Muscle layer of colon (tissue), 2 donors: ENCODE measurements around the gene NDUFA7.
A peak's percentile ranks its signal among the peaks of the same experiment; 100 is the strongest.
"Not testable (repeated sequence)": the region's sequence is repeated elsewhere in the genome, so short reads cannot be mapped to it uniquely, and the experiment has no call there.

ENCODE experiments used
- H3K27ac ChIP-seq: one replicate; pipeline ENCODE4 v1.7.0; 2013; ENCODE audit warnings: low read depth, mild to moderate bottlenecking, low read length, moderate library complexity
- H3K27me3 ChIP-seq, 2 donors: one replicate each; pipeline ENCODE4 v1.7.0; 2013; ENCODE audit warnings: low read length in 2 of 2, mild to moderate bottlenecking in 2 of 2; ENCODE audit not compliant: insufficient read depth in 2 of 2, control insufficient read depth in 1 of 2
- H3K36me3 ChIP-seq: one replicate; pipeline ENCODE4 v1.7.0; 2013; ENCODE audit warnings: mild to moderate bottlenecking, low read length; ENCODE audit not compliant: insufficient read depth
- H3K4me1 ChIP-seq: one replicate; pipeline ENCODE4 v1.7.0; 2013; ENCODE audit warnings: mild to moderate bottlenecking, low read length; ENCODE audit not compliant: insufficient read depth
- H3K4me3 ChIP-seq, 2 donors: one replicate each; pipeline ENCODE4 v1.7.0; 2013; ENCODE audit warnings: low read length in 2 of 2, low read depth in 1 of 2, mild to moderate bottlenecking in 1 of 2, moderate library complexity in 1 of 2
- H3K9ac ChIP-seq: one replicate; pipeline ENCODE4 v1.7.0; 2013; ENCODE audit warnings: low read length
- H3K9me3 ChIP-seq: one replicate; pipeline ENCODE4 v1.7.0; 2013; ENCODE audit warnings: mild to moderate bottlenecking, low read length
- donor health status: abdominal sarcoma.
- donor health status: Adenocarcinoma of cecum.

The NDUFA7 gene

GRCh38 chr19:8357007-8357521 lies 35.9 kb upstream of the NDUFA7 start:
- Histone ChIP-seq H3K9ac (no peak overlapping the region), H3K4me1 (peaks cover 4% of the 10 kb centered on the region), H3K27me3 (no peaks in the 10 kb centered on the region), H3K27ac (no peak overlapping the region), H3K36me3 (no peaks in the 10 kb centered on the region), H3K9me3 (no peaks in the 10 kb centered on the region), H3K4me3 (no peak overlapping the region)

GRCh38 chr19:8355631-8356402 lies 34.6 kb upstream of the NDUFA7 start:
- Histone ChIP-seq H3K27me3 (no peaks in the 10 kb centered on the region), H3K9me3 (no peaks in the 10 kb centered on the region), H3K27ac (no peak overlapping the region), H3K9ac (no peak overlapping the region), H3K4me3 (no peak overlapping the region), H3K4me1 (no peaks in the 10 kb centered on the region), H3K36me3 (no peaks in the 10 kb centered on the region)

GRCh38 chr19:8352845-8353244 lies 31.7 kb upstream of the NDUFA7 start:
- not testable (repeated sequence) for H3K4me1 ChIP-seq, H3K9me3 ChIP-seq, H3K27ac ChIP-seq, H3K4me3 ChIP-seq, H3K27me3 ChIP-seq, H3K36me3 ChIP-seq, H3K9ac ChIP-seq

- Histone ChIP-seq H3K27ac (no peak overlapping the region), H3K4me1 (no peaks in the 10 kb centered on the region), H3K4me3 (no peak overlapping the region), H3K27me3 (no peaks in the 10 kb centered on the region), H3K9ac (no peak overlapping the region), H3K36me3 (no peaks in the 10 kb centered on the region), H3K9me3 (no peaks in the 10 kb centered on the region)
Measured at GRCh38 chr19:8352134-8352827, 31.1 kb upstream of the NDUFA7 start.

- H3K27ac ChIP-seq, H3K4me3 ChIP-seq, H3K27me3 ChIP-seq, H3K9me3 ChIP-seq, H3K9ac ChIP-seq, H3K36me3 ChIP-seq, H3K4me1 ChIP-seq: not testable (repeated sequence)
Measured at GRCh38 chr19:8349629-8350372, 28.6 kb upstream of the NDUFA7 start.

GRCh38 chr19:8343483-8343844 lies 22.3 kb upstream of the NDUFA7 start:
- no peak overlapping the region for H3K9ac ChIP-seq
- H3K9me3 ChIP-seq, result no peaks in the 10 kb centered on the region
- H3K4me3 ChIP-seq, result peak overlapping the region in 1 of 2 donors; percentile 23
- H3K36me3 ChIP-seq, result no peaks in the 10 kb centered on the region
- peaks cover 5 to 35% of the 10 kb centered on the region in 2 donors for H3K27me3 ChIP-seq
- no peak overlapping the region for H3K27ac ChIP-seq
- H3K4me1 ChIP-seq, result peaks cover 5% of the 10 kb centered on the region

GRCh38 chr19:8342684-8343482 lies 21.7 kb upstream of the NDUFA7 start, which contains the start of gene KANK3:
Gene KANK3 (minus strand): TSS chr19:8343262. CDS start chr19:8337828, 5,434 bp downstream.
- H3K27ac ChIP-seq, result no peak within 1 kb of the TSS
- H3K27me3 ChIP-seq, result peaks cover 5 to 35% of the 10 kb centered on the region in 2 donors
- H3K9me3 ChIP-seq, result no peaks in the 10 kb centered on the region
- H3K9ac ChIP-seq, result no peak within 1 kb of the TSS
- peak within 1 kb of the TSS in 1 of 2 donors; percentile 23 for H3K4me3 ChIP-seq
- no peaks in the 10 kb centered on the region for H3K36me3 ChIP-seq
- H3K4me1 ChIP-seq, result peaks cover 5% of the 10 kb centered on the region

GRCh38 chr19:8342316-8342683 lies 21.1 kb upstream of the NDUFA7 start:
- Histone ChIP-seq H3K4me1 (peaks cover 5% of the 10 kb centered on the region), H3K36me3 (no peaks in the 10 kb centered on the region), H3K27me3 (peaks cover 5 to 40% of the 10 kb centered on the region in 2 donors), H3K4me3 (no peak overlapping the region), H3K9ac (no peak overlapping the region), H3K9me3 (no peaks in the 10 kb centered on the region), H3K27ac (no peak overlapping the region)

GRCh38 chr19:8341504-8341903 lies 20.3 kb upstream of the NDUFA7 start:
- not testable (repeated sequence) for H3K4me1 ChIP-seq, H3K4me3 ChIP-seq, H3K9ac ChIP-seq, H3K36me3 ChIP-seq, H3K27ac ChIP-seq, H3K9me3 ChIP-seq
- peaks cover 5 to 40% of the 10 kb centered on the region in 2 donors for H3K27me3 ChIP-seq

- Histone ChIP-seq H3K4me3 (no peak overlapping the region), H3K9ac (no peak overlapping the region), H3K27ac (no peak overlapping the region), H3K9me3 (no peaks in the 10 kb centered on the region), H3K27me3 (peaks cover 12 to 50% of the 10 kb centered on the region in 2 donors), H3K36me3 (no peaks in the 10 kb centered on the region), H3K4me1 (peaks cover 5% of the 10 kb centered on the region)
Measured at GRCh38 chr19:8340341-8341096, 19.3 kb upstream of the NDUFA7 start.
